ENCODE results near the gene PCARE. TPM values are rescaled to one million over a fixed set of nuclear protein-coding genes. Genes with fewer than 3 reads are reported as not detected.
"Not testable (repeated sequence)": the region's sequence is repeated elsewhere in the genome, so short reads cannot be mapped to it uniquely, and the experiment has no call there.

The PCARE gene
- total RNA-seq, 2 donors from 2014 or later, result 0.09 TPM; not detected in 1

DNA sequence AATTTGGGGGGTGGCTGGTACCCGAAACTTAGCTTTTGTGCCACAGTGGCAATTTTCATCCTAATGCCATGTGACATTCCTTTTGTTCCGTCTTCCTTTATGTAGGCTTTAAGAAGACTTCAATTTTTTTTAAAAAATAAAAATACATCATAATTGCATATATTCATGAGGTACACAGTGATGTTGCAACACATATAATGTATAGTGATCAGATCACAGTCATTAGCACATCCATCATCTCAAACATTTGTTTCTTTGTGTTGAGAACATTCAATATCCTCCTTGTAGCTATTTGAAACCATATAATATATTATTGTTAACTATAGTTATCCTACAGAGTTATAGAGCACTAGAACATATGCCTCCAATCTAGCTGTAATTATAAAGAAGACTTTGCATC is 34.9 kb upstream of the PCARE start:
- Mint-ChIP-seq H3K4me1 (peaks cover 16% of the 10 kb centered on the region), H3K4me3 (no peak overlapping the region), H3K27ac (no peak overlapping the region), H3K27me3 (ENCODE audit: insufficient read depth) (peaks cover 25% of the 10 kb centered on the region), H3K9me3 (no peaks in the 10 kb centered on the region), H3K36me3 (ENCODE audit: low read depth) (no peaks in the 10 kb centered on the region)
- no peak overlapping the region for H3K4me3 ChIP-seq (ENCODE audit: low read length)
- WGBS, 2 experiments (ENCODE audit: insufficient coverage in 1 of 2, insufficient read length in 1 of 2), result 83 to 100% methylated on average over 1 to 2 of the region's 2 CpGs
- no peaks in the 10 kb centered on the region for H3K36me3 ChIP-seq (ENCODE audit: control insufficient read depth, insufficient read depth, low read length)
- no peak overlapping the region for H3K27ac ChIP-seq (ENCODE audit: low read depth, low read length)
- peaks cover 7% of the 10 kb centered on the region for H3K4me1 ChIP-seq (ENCODE audit: control insufficient read depth, insufficient read depth, low read length)
- TF ChIP-seq, protein P1, sequence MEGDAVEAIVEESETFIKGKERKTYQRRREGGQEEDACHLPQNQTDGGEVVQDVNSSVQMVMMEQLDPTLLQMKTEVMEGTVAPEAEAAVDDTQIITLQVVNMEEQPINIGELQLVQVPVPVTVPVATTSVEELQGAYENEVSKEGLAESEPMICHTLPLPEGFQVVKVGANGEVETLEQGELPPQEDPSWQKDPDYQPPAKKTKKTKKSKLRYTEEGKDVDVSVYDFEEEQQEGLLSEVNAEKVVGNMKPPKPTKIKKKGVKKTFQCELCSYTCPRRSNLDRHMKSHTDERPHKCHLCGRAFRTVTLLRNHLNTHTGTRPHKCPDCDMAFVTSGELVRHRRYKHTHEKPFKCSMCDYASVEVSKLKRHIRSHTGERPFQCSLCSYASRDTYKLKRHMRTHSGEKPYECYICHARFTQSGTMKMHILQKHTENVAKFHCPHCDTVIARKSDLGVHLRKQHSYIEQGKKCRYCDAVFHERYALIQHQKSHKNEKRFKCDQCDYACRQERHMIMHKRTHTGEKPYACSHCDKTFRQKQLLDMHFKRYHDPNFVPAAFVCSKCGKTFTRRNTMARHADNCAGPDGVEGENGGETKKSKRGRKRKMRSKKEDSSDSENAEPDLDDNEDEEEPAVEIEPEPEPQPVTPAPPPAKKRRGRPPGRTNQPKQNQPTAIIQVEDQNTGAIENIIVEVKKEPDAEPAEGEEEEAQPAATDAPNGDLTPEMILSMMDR (conservative IDR thresholded peaks at IDR 0.05), result no peak
- no peak overlapping the region for H3K9ac ChIP-seq (ENCODE audit: extremely low read depth, low read length, poor library complexity, severe bottlenecking)
- no peak for DNase-seq
- no peaks in the 10 kb centered on the region for H3K9me3 ChIP-seq (ENCODE audit: control insufficient read depth, low read length)
- peaks cover 3% of the 10 kb centered on the region for H3K27me3 ChIP-seq (ENCODE audit: control insufficient read depth, insufficient read depth, low read length, poor library complexity, severe bottlenecking)

DNA sequence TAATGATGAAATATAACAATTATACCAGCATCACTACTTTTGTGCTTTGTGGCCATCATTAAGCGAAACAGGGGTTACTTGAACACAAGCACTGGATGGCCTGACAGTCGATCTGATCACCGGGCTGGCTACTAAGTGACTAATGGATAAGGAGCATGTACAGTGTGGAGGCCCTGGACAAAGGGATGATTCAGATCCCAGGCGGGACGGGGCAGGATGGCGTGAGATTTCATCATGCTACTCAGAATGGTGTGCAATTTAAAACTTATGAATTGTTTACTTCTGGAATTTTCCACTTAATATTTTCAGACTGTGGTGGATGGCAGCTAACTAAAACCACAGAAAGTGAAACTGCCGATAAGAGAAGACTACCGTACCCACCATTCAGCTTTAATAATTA is 33.9 kb upstream of the PCARE start:
- peaks cover 15% of the 10 kb centered on the region for H3K27me3 Mint-ChIP-seq (ENCODE audit: insufficient read depth)
- Histone ChIP-seq H3K9me3 (ENCODE audit: control insufficient read depth, low read length) (no peaks in the 10 kb centered on the region), H3K4me1 (ENCODE audit: control insufficient read depth, insufficient read depth, low read length) (peaks cover 7% of the 10 kb centered on the region), H3K9ac (ENCODE audit: extremely low read depth, low read length, poor library complexity, severe bottlenecking) (no peak overlapping the region), H3K4me3 (ENCODE audit: low read length) (no peak overlapping the region), H3K27me3 (ENCODE audit: control insufficient read depth, insufficient read depth, low read length, poor library complexity, severe bottlenecking) (no peaks in the 10 kb centered on the region), H3K27ac (ENCODE audit: low read depth, low read length) (no peak overlapping the region), H3K36me3 (ENCODE audit: control insufficient read depth, insufficient read depth, low read length) (no peaks in the 10 kb centered on the region)
- H3K4me1 Mint-ChIP-seq, result peaks cover 16% of the 10 kb centered on the region
- no peak for DNase-seq
- 92 to 98% methylated on average over 5 to 8 of the region's 8 CpGs for WGBS, 2 experiments (ENCODE audit: insufficient coverage in 1 of 2, insufficient read length in 1 of 2)
- TF ChIP-seq, protein P1 (conservative IDR thresholded peaks at IDR 0.05), result no peak
- H3K36me3 Mint-ChIP-seq (ENCODE audit: low read depth), result no peaks in the 10 kb centered on the region
- no peak overlapping the region for H3K27ac Mint-ChIP-seq
- no peaks in the 10 kb centered on the region for H3K9me3 Mint-ChIP-seq
- no peak overlapping the region for H3K4me3 Mint-ChIP-seq

DNA sequence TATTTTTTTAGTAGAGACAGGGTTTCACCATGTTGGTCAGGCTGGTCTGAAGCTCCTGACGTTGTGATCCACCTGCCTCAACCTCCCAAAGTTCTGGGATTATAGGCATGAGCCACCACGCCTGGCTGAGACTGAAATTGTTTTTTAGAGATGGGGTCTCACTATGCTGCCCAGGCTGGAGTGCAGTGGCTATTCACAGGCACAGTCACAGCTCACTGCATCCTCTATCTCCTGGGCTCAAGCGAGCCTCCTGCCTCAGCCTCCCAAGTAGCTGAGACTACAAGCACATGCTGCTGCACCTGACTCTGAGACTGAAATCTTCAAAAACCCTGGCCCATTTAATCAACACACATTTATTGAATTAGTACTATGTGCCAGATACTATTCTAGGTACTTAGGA is 33.2 kb upstream of the PCARE start:
- H3K9me3 Mint-ChIP-seq; H3K36me3 ChIP-seq (ENCODE audit: control insufficient read depth, insufficient read depth, low read length); H3K4me1 ChIP-seq (ENCODE audit: control insufficient read depth, insufficient read depth, low read length); H3K27me3 ChIP-seq (ENCODE audit: control insufficient read depth, insufficient read depth, low read length, poor library complexity, severe bottlenecking); H3K4me3 Mint-ChIP-seq; DNase-seq; H3K27ac Mint-ChIP-seq; H3K27ac ChIP-seq (ENCODE audit: low read depth, low read length); H3K9me3 ChIP-seq (ENCODE audit: control insufficient read depth, low read length); H3K36me3 Mint-ChIP-seq (ENCODE audit: low read depth); H3K4me3 ChIP-seq (ENCODE audit: low read length); H3K9ac ChIP-seq (ENCODE audit: extremely low read depth, low read length, poor library complexity, severe bottlenecking); H3K27me3 Mint-ChIP-seq (ENCODE audit: insufficient read depth): not testable (repeated sequence)
- 88 to 97% methylated on average over 3 of the region's 3 CpGs for WGBS, 2 experiments (ENCODE audit: insufficient coverage in 1 of 2, insufficient read length in 1 of 2)
- peaks cover 16% of the 10 kb centered on the region for H3K4me1 Mint-ChIP-seq

DNA sequence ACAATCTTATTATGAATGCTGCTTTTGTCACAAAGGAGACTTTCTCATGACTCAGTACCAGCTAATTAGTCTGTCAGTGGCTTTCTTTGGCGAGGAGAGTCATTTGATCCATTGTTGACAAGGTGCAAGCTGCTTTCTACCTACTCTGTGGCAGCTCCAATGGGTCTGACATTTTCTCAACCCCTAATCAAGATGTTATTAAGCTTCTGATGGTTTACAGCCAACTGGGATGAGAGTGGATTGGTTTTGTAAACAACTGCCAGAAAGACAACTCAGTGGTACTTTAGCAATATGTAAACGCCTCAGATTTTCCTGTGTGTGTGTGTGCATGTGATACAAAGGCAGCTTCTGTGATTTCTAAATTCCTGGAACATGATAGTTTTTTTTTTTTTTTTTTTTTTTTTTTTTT is 32.7 kb upstream of the PCARE start:
- Mint-ChIP-seq H3K27ac (no peak overlapping the region), H3K9me3 (no peaks in the 10 kb centered on the region), H3K4me1 (peaks cover 16% of the 10 kb centered on the region), H3K27me3 (ENCODE audit: insufficient read depth) (peaks cover 6% of the 10 kb centered on the region), H3K4me3 (no peak overlapping the region), H3K36me3 (ENCODE audit: low read depth) (no peaks in the 10 kb centered on the region)
- TF ChIP-seq, protein P1 (conservative IDR thresholded peaks at IDR 0.05), result no peak
- Histone ChIP-seq H3K9me3 (ENCODE audit: control insufficient read depth, low read length) (no peaks in the 10 kb centered on the region), H3K36me3 (ENCODE audit: control insufficient read depth, insufficient read depth, low read length) (no peaks in the 10 kb centered on the region), H3K4me1 (ENCODE audit: control insufficient read depth, insufficient read depth, low read length) (peaks cover 7% of the 10 kb centered on the region), H3K27ac (ENCODE audit: low read depth, low read length) (no peak overlapping the region), H3K9ac (ENCODE audit: extremely low read depth, low read length, poor library complexity, severe bottlenecking) (no peak overlapping the region), H3K27me3 (ENCODE audit: control insufficient read depth, insufficient read depth, low read length, poor library complexity, severe bottlenecking) (no peaks in the 10 kb centered on the region), H3K4me3 (ENCODE audit: low read length) (no peak overlapping the region)
- no peak for DNase-seq
- 57 to 58% methylated on average over 1 to 2 of the region's 2 CpGs for WGBS, 2 experiments (ENCODE audit: insufficient coverage in 1 of 2, insufficient read length in 1 of 2)

Data from endodermal cell (in vitro differentiated cells).